ENCODE measurements around the gene GMEB2.

GMEB2 gene

DNA sequence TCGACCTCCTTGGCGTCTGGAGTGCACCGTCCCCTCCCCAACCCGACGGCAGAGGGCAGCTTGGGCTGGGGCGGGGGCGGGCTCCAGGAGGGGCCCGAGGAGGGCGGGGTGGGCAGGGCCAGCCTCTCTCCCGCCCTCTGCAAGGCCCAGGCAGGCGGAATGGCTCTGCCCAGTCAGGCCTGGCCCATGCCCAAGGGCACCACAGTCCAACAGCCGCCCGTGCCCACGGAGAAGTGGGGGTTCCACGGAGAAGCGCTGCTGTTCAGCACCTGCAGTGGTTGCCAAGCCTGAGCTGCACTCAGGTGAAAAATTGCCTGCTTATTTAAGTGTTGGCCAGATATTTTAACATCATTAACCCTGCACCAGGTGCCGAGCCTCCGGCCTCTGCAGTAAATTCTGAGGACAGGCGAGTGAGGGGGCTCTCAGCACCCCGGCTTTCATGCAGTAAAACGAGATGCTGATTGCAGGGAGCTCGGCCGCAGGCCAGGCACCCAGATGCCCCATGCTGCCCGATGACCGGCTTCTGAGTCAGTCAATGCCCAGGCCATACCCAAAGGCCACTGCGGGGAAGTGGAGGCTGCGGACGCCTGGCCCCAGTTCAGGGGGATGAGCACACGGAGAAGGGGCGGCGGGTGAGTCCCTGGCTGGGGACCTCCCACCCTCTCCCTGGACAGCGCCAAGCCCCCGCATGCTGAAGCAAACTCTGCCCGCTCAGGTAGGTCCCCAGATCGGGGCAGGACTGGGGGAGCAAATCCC, 79.0 kb downstream of the GMEB2 start, which contains the start of gene SRMS:
TSS of gene SRMS (minus strand) at position 25 of the 756 bp plus-strand sequence. CDS start 286 bp downstream, outside the sequence.
- no peak within 1 kb of the TSS for H3K4me3 ChIP-seq (ENCODE audit: low read length)
- TF ChIP-seq ZNF274 (IDR thresholded peaks at IDR 0.05; ENCODE audit: low read depth, low read length) = no peak

DNA sequence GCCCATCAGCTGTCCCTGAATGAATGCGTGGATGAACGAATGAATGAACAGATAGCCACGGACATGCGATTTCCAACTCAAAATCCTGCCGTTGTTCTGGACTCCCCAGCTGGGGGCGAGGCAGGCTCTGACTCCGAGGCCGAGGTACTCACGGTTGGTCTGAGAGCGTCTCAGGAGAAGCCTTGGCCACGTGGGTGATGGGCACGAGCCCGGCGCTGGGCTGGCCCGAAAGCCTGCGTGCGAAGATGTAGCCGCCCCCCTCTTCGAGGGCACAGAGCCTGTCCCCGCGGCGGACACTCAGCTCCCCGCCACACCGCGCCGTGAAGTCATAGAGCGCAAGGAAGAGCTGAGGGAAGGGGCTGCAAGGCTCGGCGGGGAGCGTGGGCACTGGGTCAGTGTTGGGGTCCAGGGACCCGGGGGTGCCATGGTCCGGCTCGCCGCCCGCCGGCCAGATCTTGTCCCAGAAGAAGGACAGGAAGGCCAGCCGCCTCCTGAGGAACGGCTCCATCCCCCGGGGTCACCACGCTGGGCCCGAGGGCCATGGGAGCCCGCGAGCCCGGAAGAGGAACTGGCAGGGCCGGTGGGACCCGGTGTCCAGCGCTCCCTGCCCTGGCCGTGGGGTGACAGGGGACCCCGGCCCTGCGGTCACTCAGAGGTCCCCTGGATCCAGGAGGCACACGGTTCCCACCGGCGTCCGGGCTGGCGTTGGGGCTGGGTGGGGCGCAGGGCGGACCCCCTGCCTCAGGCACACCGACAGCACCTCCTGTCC, 79.8 kb downstream of the GMEB2 start:
- no peak for TF ChIP-seq ZNF274 (IDR thresholded peaks at IDR 0.05; ENCODE audit: low read depth, low read length)
- H3K4me3 ChIP-seq (ENCODE audit: low read length) = no peak overlapping the region

DNA sequence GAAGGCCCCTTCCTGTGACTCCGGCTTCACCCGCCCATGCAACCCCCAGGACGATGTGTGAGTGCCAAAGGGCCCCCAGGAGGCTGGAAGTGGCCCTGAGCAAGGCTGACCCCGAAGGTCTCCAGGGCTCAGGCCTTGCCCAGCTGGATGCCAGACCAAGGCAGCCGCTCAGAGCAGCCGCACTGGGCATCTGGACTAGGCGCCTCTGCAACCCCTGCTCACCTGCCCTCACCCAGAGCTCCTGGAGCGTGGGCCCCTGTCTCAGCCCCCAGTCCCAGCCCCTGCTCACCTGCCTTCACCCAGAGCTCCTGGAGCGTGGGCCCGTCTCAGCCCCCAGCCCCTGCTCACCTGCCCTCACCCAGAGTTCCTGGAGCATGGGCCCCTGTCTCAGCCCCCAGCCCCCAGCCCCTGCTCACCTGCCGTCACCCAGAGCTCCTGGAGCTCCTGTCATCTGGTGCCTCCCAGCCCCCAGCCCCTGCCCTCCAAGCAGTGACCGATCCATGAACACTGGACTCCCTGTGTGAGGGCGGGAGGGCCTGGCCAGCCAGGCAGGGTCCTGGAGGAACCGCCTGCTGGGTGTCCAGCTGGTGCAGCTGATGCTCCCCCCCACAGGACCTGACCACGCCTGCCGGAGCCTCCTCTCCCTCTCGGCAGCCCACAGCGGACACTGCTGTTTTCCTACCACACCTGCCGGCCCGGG, 80.5 kb downstream of the GMEB2 start:
- no peak overlapping the region for H3K4me3 ChIP-seq (ENCODE audit: low read length)
- TF ChIP-seq ZNF274 (IDR thresholded peaks at IDR 0.05; ENCODE audit: low read depth, low read length) = no peak

DNA sequence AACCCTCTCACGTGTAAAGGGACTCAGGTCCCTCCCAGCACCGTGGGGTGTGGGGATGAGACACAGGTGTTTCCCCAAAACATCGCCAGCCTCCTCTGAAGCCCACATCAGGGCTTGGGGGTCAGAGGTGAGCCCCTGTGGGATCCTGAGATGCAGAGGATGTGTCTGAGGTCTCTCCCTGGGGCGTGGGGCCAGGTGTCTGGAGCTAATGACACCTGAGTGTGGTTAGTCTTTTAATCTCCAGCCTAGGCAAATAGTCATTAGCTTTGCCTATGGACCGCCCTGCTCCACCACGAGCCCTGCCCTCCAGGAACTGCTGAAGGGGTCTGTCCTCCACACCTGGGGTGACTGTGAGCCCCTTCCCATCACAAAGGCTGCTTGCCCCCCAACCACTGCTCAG, 81.1 kb downstream of the GMEB2 start:
- no peak for TF ChIP-seq ZNF274 (IDR thresholded peaks at IDR 0.05; ENCODE audit: low read depth, low read length)
- no peak overlapping the region for H3K4me3 ChIP-seq (ENCODE audit: low read length)

DNA sequence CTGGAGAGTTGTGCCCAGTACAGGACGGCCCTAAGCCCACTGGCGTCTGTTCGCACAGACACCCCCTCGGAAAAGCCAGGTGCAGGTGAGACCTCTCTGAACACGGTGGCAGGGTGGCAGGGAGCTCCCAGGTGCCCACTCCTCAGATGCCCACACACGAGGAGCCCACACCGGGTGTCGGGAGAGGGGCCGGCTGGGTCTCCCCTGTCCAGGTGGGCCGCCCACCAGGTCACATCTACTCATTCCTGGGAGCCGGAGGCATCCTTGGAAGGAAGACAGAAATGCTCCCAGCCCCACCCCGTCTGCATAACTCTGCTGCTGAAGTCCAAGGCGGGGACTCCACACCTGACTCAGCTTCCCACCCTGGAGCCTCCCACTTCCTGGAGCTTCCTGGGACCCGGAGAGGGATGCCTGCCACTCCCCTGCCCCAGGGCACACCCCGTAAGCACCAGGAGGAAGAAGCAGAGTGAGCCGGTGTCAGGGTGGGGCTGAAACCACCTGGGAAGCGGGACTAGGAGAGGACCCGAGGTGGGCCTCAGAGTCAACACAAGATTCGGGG, 81.9 kb downstream of the GMEB2 start:
- TF ChIP-seq ZNF274 (IDR thresholded peaks at IDR 0.05; ENCODE audit: low read depth, low read length) = no peak
- H3K4me3 ChIP-seq (ENCODE audit: low read length) = no peak overlapping the region

DNA sequence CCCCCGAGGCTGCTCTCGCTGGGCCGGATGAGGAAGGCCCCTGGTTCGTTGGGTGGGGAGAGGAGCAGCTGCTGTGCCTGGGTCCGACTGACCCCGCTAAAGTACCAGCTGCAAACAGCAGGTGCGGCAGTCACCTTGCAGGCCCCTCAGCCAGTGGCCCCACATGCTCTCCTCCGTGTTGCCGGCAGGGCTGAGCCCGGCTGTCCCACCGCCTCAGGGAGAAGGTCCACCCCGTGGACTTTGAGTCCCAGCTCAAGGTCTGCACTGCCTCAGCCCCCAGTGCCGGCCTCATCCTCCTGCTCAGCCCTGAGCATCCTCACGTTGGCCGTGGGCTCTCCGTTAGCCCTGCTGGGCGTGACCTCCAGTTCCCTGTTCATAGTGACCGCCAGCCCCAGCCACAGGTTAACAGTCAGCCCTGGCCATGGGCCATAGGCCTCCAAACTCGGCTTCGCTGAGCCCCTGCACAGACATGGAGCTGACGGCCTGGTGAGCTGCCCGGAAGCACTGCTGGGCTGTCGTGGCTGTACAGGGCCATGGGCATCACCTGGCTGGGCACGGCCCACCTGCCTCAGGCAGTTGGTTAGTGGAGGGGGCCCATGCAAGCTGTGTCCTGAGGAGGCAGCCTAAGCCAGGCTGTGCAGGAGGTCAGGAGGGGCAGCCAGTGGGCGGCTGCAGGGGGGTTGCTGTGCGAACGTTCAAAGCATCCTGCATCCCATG, 82.5 kb downstream of the GMEB2 start:
- no peak for TF ChIP-seq ZNF274 (IDR thresholded peaks at IDR 0.05; ENCODE audit: low read depth, low read length)
- no peak overlapping the region for H3K4me3 ChIP-seq (ENCODE audit: low read length)

DNA sequence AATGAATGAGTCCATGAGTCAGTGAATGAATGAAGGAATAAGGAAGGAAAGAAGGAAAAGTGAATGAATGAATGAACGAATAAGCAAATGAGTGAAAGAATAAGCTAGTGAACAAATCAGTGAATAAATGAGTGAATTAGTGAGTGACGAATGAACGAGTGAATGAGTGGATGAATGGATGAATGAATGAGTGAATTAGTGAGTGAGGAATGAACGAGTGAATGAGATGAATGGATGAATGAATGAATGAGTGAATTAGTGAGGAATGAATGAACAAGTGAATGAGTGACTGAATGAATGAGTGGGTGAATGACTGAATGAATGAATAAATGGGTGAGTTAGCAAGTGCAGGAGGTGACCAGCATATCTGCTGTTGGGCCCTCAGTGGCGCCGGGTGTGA, 83.2 kb downstream of the GMEB2 start:
- TF ChIP-seq ZNF274 (IDR thresholded peaks at IDR 0.05; ENCODE audit: low read depth, low read length) = no peak
- no peak overlapping the region for H3K4me3 ChIP-seq (ENCODE audit: low read length)

DNA sequence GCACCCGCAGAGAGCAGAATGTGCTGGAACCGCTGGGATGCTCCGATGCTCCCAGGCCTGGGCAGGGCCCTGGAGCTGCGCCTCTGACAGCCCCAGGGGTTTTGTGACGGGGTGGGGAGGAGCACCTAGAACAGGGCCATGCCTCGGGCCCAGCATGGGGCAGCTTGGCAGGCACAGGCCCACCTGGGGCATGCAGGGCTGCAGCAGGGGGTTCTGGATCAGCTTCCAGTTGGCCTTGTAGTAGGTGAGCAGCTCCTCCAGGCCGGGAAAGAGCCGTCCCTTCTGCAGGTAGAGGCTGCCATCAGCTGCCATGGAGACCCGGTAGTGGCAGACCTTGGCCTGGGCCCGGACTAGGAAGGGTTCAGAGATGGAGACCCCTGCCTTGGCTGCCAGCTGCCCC, 83.8 kb downstream of the GMEB2 start:
- no peak for TF ChIP-seq ZNF274 (IDR thresholded peaks at IDR 0.05; ENCODE audit: low read depth, low read length)
- no peak overlapping the region for H3K4me3 ChIP-seq (ENCODE audit: low read length)

DNA sequence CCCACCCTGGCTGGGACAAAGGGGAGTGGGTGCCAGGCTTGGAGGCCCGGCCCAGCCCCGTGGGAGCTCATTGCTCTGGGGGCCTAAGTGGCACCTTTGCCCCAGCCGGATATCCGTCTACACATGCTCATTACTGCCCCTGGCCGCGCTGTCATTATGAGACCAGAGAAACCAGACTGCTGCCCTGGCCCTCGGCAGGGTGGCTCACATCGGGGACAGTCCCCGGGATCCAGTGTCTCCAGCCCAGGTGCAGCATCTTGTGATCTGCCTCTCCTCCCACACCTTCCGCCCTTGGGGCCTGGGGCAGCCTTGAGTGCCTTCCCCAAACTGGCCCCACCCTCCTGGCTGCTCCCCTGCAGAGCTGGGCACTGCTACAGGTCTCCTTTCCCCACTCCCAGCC, 84.2 kb downstream of the GMEB2 start:
- no peak for TF ChIP-seq ZNF274 (IDR thresholded peaks at IDR 0.05; ENCODE audit: low read depth, low read length)
- H3K4me3 ChIP-seq (ENCODE audit: low read length) = no peak overlapping the region

DNA sequence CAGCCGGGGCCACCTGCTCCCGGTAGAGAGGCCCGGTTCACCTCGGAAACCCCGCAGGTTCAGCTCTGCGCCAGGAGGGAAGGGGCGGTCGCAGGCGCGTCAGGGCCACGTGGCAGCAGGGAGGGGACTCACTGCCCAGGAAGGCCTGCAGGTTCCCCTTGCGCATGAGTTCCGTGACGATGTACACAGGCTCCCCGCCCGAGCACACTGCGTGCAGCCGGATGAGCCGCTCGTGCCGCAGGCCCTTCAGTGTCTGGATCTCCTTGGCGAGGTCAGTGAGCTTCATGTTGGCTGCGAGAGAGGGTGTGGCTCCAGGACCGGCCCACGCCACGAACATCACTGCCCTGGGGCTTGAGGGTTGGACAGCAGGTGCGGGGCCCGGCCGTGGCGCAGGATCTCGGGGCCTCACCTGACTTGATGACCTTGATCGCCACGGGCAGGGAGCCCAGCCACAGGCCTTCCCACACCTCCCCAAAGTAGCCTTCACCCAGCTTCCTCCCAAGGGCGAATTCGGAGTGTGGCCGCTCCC, 84.8 kb downstream of the GMEB2 start:
- TF ChIP-seq ZNF274 (IDR thresholded peaks at IDR 0.05; ENCODE audit: low read depth, low read length) = no peak
- no peak overlapping the region for H3K4me3 ChIP-seq (ENCODE audit: low read length)

DNA sequence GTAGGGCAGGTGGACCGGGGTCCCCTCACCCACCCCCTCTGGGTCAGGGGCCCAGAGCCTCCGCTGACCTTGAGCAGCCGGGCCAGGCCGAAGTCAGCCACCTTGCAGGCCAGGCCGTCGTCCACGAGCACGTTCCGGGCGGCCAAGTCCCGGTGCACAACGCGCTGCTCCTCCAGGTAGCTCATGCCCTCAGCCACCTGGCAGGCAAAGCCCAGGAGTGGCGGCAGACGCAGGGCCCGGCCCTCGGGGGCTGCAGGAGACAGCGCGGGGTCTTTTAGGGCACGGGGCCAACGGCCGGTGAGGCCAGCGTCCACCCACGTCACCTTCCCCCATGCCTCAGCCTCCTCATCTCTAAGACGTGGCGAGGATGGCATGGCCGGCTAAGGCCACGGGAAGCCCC, 85.5 kb downstream of the GMEB2 start:
- no peak overlapping the region for H3K4me3 ChIP-seq (ENCODE audit: low read length)
- no peak for TF ChIP-seq ZNF274 (IDR thresholded peaks at IDR 0.05; ENCODE audit: low read depth, low read length)

DNA sequence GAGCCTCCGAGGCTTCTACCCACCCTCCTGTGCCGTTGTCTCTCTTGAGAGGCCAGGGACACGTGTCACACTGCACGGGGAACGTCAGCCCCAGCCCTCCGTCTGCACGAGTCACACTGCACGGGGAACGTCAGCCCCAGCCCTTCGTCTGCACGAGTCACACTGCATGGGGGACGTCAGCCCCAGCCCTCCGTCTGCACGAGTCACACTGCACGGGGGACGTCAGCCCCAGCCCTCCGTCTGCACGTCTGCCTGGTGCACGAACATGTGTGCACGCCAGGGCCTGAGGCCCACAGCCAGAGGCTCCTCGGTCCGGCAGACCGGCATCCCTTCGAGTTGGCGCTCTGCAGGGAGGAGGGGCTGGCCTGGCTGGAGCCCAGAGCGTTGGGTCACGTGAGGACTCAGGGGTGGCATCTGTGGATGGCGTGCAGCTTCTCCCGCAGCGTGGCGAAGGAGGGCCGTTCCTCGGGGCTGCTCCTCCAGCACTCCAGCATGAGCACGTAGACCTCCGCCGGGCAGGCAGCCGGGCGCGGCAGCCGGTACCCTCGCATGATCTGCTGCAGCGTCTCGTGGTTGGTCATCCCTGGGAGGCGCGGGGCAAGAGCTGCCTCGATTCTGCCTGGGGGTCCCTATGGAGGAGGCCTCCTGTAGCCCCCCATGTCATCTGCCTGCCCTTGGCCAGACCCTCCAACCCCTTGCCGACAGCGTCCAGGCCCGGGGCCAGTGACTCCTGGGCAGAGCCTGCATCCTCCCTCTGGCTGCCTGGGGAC, 86.3 kb downstream of the GMEB2 start:
- no peak for TF ChIP-seq ZNF274 (IDR thresholded peaks at IDR 0.05; ENCODE audit: low read depth, low read length)

More for the DNA sequence above, 86.3 kb downstream of the GMEB2 start:
- no peak overlapping the region for H3K4me3 ChIP-seq (ENCODE audit: low read length)
